K562 (cell line): Measurements from ENCODE around the gene CASD1.

Source experiments
- CTCF ChIP-seq, 3 experiments: IDR thresholded peaks in 2 of 3; conservative IDR thresholded peaks in 1 of 3; 2 replicates each; pipeline ENCODE4 v1.5.1; 2011 to 2012; ENCODE audit warnings: low read length in 3 of 3, mild to moderate bottlenecking in 3 of 3, control low read depth in 2 of 3, improper control_type of control experiment in 1 of 3, inconsistent platforms in 1 of 3, low read depth in 1 of 3, mixed read lengths in 1 of 3, moderate library complexity in 1 of 3; ENCODE audit not compliant: insufficient read depth in 2 of 3
- FOXP4 ChIP-seq: sonication (generic); formaldehyde crosslinking; IDR thresholded peaks from 2 replicates; pipeline ENCODE4 v1.8.0; 2022; ENCODE audit warnings: mild to moderate bottlenecking, missing genetic modification reagents, borderline replicate concordance
- HDGF ChIP-seq: fragments of 450-650 bp; IDR thresholded peaks from 2 replicates; pipeline ENCODE4 v1.6.1; 2016
- JUNB ChIP-seq: fragments of 450-650 bp; formaldehyde crosslinking; conservative IDR thresholded peaks from 2 replicates; pipeline ENCODE4 v1.4.0; 2020; ENCODE audit warnings: mild to moderate bottlenecking
- LARP7 ChIP-seq: fragments of 450-650 bp; IDR thresholded peaks from 2 replicates; pipeline ENCODE4 v1.6.1; 2016
- MAFG ChIP-seq: fragments of 450-650 bp; conservative IDR thresholded peaks from 2 replicates; pipeline ENCODE4 v1.6.1; 2016; ENCODE audit warnings: missing genetic modification characterization, missing compliant biosample characterization
- MAX ChIP-seq: sonication (generic); formaldehyde crosslinking; IDR thresholded peaks from 2 replicates; pipeline ENCODE4 v1.9.0; 2022; ENCODE audit warnings: mild to moderate bottlenecking, missing genetic modification reagents
- POLR2A ChIP-seq: fragments of 450-650 bp; conservative IDR thresholded peaks from 2 replicates; pipeline ENCODE4 v1.6.1; 2016
- PURB ChIP-seq: sonication (generic); formaldehyde crosslinking; IDR thresholded peaks from 2 replicates; pipeline ENCODE4 v1.9.0; 2021; ENCODE audit warnings: low read depth, mild to moderate bottlenecking, missing genetic modification reagents
- RBBP5 ChIP-seq: fragments of 200-600 bp; sonication (generic); IDR thresholded peaks from 2 replicates; pipeline ENCODE4 v1.6.1; 2012; ENCODE audit warnings: borderline replicate concordance, mild to moderate bottlenecking, low read length, control low read depth, inconsistent platforms; ENCODE audit not compliant: insufficient read depth, poor library complexity, severe bottlenecking
- SRF ChIP-seq, 2 experiments: fragments of 250-450, 450-650 bp in 1 of 2; sonication (Bioruptor Pico) in 1 of 2; sonication (generic) in 1 of 2; formaldehyde crosslinking; IDR thresholded peaks; 2 replicates each; pipeline versions ENCODE4 v1.5.0 to v1.5.1; 2020 to 2022; ENCODE audit warnings: mild to moderate bottlenecking in 1 of 2, missing genetic modification reagents in 1 of 2
- TEAD4 ChIP-seq, 2 experiments: sonication (generic) in 1 of 2; formaldehyde crosslinking in 1 of 2; IDR thresholded peaks; 2 replicates each; pipeline versions ENCODE4 v1.6.1 to v1.8.0; 2012 to 2022; ENCODE audit warnings: borderline replicate concordance in 1 of 2, inconsistent platforms in 1 of 2, low read length in 1 of 2, mild to moderate bottlenecking in 1 of 2, missing genetic modification reagents in 1 of 2
- ZBTB1 ChIP-seq: sonication (generic); formaldehyde crosslinking; IDR thresholded peaks from 2 replicates; pipeline ENCODE4 v1.8.1; 2023; ENCODE audit warnings: missing genetic modification reagents, low read depth, mild to moderate bottlenecking, borderline replicate concordance

- no peak for TF ChIP-seq POLR2A
- no peak for TF ChIP-seq RBBP5
- no peak for TF ChIP-seq ZBTB1
- no peak for TF ChIP-seq FOXP4
- TF ChIP-seq HDGF = no peak
- TF ChIP-seq JUNB (CRISPR knock-in tag) = no peak
- TF ChIP-seq PURB = no peak
- TF ChIP-seq LARP7 = no peak
- TF ChIP-seq TEAD4 (IDR thresholded peaks at IDR 0.05; ENCODE audit: low read length) = no peak
- no peak for TF ChIP-seq TEAD4 (CRISPR knock-in tag; IDR thresholded peaks at IDR 0.05; ENCODE audit: borderline replicate concordance)
- no peak for TF ChIP-seq CTCF (IDR thresholded peaks at IDR 0.05 in 2 of 3, conservative IDR thresholded peaks at IDR 0.05 in 1 of 3; ENCODE audit: insufficient read depth in 2 of 3, low read depth in 1 of 3, low read length in 3 of 3)
- no peak for TF ChIP-seq SRF (CRISPR knock-in tag; IDR thresholded peaks at IDR 0.05)
- no peak for TF ChIP-seq MAX (CRISPR knock-in tag)
- no peak for TF ChIP-seq MAFG (tag)
These were observed 33.3 kb upstream of the CASD1 start for GRCh38 chr7:94476251-94476840.
